GM19438 (cell line): ENCODE measurements around the gene CDKN1C.

ENCODE experiments used
- ATAC-seq: cut with Tn5 transposase; IDR thresholded peaks from one replicate; pipeline ENCODE4 v1.9.1; 2021; ENCODE audit warnings: low read depth; ENCODE audit not compliant: unreplicated experiment

The CDKN1C gene

GRCh38 chr11:2890466-2891294 lies 5.1 kb upstream of the CDKN1C start:
- ATAC-seq: no peak

DNA sequence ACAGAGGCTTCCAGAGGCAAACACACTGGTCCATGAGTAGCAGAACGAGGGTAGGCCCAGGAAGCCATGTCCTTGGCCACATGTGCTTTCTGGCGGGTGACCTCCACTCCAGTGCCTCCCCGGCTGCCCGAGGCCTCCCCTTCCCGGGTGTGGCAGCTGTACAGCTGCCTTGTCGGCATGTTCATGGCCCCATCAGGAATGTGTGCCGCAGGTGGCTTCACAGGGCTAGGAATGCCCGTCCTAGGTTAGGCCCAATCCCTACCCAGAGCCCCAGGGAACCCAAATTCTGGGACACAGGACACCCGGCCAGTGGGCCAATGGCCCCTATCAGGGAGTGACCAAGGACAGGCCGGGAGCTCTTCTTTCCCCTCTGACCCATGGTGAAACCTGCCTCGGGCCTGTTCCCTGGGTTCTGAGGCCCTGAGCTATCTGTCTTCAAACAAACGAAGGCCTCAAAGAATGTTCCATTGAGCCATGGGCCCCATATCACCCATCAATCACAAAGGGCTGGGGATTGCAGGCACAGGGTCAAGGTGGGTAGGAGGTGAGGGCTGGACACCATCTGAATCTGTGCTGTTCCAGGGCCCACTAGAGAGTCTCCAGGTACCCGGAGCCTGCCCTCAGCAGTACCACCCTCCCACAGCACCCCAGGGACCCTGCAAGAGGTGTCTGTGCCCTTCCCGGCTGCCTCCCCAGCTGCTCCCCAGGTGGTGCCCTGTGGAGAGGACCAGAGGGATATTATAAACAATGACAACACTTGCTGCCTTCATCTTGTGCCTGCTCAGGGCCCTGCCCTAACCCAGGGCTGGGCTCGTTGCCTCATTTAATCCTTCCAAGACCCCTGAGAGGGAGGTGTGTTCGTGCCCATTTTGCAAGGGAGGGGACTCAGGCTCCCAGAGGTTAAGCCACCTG lies 4.0 kb upstream of the CDKN1C start:
- no peak for ATAC-seq

DNA sequence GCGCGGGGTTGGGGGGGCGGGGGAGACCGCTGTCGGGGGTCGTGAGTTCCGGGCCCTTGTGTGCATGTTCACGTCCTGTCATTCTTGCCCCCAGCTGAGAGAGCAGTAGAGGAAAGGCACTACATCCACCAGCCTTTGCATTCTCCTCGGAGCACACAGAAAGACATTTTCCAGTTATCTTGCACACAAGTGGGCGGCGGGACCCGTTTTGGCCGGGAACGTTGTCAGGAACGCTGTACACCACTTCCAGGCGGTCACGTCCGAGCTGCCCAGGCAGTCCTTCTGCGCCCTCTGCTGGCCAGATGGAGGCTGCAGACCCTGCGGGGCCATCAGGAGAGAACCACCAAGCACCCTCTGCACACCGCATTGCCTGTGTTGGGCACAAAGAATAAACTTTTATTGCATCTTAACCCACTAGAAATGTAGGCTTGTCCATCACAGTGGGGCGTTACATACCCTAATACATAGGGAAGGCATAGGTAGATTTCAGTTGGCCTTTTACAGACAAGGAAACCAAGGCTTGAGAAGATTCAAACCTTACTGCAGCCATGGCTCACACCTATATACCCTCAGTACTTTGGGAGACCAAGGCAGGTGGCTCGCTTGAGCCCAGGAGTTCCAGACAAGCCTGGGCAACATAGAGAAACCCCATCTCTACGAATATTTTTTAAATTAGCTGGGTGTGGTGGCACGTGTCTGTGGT lies 2.8 kb upstream of the CDKN1C start:
- no peak for ATAC-seq

DNA sequence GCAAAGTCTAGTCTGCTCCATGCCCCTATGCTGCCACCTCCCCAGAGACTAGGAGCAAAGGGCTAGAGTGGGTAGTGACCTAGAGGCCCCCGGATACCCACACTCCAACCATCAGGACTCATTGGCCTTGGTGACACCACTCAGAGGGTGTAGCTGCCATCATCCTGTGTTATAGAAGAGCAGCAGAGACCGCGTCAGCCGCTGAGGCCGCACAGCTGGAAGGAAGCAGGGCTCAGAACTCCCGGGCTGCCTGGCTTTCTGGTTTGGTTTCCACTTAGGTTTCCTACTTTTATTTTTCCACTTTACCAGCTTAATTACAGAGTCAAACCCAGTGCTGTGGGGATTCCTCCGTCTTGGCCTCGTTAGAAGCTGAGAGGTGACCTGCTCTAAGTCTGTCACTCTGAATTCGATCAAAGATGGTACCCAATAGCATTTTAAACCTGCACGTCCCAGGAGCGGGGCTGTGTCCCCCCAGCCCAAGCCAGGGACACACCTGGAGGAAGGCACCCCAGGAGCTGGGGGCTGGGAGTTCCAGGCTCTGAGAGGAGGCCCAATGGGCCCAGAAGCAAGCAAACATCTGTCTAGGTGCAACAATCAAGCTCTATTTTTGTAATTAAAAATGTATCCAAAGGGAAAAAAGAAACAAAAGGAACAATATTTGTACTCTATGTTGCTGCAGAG lies 2.1 kb upstream of the CDKN1C start:
- ATAC-seq: no peak

- no peak for ATAC-seq
These were observed 1.4 kb upstream of the CDKN1C start for GRCh38 chr11:2886936-2887335.

DNA sequence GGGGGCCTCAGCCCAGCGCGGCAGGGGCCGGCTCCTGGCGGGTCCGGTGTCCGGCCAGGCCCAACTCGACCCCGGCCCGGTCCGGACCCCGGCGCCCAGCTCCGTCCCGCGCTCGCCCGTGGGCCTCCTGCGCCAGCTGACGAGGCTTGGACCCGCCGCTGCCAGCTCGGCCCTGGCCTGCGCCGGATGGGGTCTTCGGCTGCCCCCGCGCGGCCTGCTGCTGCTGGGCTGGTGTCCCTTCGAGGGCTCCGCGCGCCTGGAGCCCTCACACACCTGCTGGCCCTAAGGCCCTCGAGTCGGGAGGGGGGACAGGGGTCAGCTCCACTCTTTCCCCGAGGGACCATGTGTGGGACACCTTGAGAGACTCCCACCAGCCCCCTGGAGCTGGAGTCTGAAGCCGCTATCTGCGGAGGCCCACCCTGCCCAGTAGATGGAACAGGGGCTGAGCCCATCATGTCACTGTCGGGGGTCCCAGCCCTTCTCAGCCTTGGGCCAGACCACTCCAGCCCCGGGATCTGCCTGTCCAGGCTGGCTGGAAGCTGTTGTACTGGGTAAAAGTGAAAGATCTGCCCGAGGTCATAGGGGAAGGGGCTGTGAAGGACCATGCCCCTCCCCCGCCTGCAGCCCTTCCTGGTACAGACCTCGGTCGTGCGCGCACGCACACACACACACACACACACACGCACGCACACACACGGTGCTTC lies 768 bp upstream of the CDKN1C start:
- ATAC-seq: peak; percentile 3

GRCh38 chr11:2885017-2885677 lies 428 bp downstream of the CDKN1C start:
- no peak for ATAC-seq

- ATAC-seq: no peak
These were observed 1.4 kb downstream of the CDKN1C start for GRCh38 chr11:2883979-2884815.

- ATAC-seq: no peak
These were observed 2.0 kb downstream of the CDKN1C start for GRCh38 chr11:2883640-2883978.

GRCh38 chr11:2882396-2883110 lies 3.0 kb downstream of the CDKN1C start:
- ATAC-seq: no peak

- no peak for ATAC-seq
These were observed 3.6 kb downstream of the CDKN1C start for GRCh38 chr11:2881981-2882375.

DNA sequence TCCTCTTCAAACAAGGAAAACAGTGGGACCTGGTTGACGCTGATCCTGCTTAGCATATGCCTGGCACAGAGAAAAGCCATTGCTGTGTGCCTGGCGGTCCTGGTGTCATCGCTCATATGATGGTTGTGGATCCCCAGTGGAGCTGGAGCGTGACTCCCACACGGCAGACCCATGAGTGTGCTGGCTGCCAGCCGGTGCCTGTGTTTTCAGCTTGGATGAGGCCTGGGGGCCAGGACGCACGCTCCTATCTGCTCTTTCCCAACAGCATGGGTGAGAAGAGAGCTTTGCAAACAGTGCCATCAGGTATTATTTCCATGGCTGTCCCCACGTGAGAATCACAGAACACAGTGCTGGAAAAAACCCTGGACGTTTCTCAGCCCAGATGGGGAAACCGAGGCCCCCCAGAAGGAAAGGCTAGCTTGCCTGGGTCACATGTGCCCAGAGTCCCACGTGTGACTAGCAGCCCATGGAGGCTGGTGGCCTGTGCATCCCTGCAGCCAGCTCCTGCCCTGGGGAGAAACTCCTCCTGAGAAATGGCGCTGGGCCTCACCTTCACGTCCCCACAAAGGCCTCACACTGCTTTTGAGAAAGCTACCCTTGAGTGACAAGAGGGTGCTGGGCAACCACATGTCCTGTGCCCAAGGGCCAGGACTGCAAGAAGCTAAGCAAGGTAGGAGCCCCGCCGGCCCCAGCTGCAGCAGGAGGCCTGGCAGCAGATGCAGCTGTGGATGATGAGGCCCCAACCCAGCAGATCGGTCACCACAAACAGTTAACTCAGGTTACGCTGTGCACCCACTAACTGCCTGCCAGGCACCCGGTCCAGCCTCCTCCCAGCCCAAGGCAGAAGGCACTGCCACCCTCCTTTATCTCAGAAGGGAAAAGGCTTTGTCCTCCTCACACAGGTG lies 4.2 kb downstream of the CDKN1C start:
- no peak for ATAC-seq

DNA sequence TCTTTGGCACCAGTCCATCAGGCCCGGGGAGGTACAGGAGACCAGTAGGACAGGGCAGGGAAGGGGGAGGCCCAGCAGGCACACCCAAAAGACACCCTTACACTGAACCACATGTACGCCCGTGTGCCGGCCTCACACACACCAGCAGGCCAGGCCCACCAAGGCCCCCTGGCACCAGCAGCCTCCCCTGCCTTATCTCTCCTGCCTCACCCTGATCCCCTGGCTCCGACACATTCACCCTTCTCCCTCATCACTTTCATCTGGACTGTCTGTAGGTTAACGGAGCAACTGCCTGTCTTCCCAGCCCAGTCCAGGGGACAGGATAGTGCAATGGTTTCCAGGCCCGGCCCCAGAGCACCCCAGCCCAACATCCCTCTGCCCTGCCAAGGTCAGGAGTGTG lies 4.9 kb downstream of the CDKN1C start:
- no peak for ATAC-seq

DNA sequence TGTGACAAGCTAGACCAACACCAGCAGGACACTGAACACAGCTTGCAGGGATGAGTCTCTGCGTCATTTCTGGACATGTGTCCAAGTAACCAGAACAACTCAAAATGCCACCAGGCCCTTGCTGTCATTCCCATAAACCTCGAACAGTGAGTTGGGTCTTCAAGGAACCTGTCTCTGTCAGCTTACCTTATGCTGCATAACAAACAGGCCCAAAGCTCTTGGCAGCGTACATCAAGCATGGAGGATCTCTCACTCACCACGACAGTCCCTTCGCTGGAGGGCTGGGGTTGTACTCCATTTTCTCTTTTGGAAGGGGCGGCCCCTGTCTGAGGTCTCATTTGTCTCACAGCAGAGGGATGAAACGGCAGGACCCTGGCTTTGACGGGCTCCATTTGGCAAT lies 6.8 kb downstream of the CDKN1C start:
- ATAC-seq: no peak

GRCh38 chr11:2877474-2877873 lies 8.1 kb downstream of the CDKN1C start:
- ATAC-seq: no peak

- no peak for ATAC-seq
These were observed 10.6 kb downstream of the CDKN1C start for GRCh38 chr11:2874963-2875362.
